ENCODE results near the gene CDPF1. TPM values are rescaled to one million over a fixed set of nuclear protein-coding genes. Genes with fewer than 3 reads are reported as not detected.
"Not testable (repeated sequence)": the region's sequence is repeated elsewhere in the genome, so short reads cannot be mapped to it uniquely, and the experiment has no call there.

Gene CDPF1
- total RNA-seq, 1 donor from 2014 or later: 11.0 TPM

DNA sequence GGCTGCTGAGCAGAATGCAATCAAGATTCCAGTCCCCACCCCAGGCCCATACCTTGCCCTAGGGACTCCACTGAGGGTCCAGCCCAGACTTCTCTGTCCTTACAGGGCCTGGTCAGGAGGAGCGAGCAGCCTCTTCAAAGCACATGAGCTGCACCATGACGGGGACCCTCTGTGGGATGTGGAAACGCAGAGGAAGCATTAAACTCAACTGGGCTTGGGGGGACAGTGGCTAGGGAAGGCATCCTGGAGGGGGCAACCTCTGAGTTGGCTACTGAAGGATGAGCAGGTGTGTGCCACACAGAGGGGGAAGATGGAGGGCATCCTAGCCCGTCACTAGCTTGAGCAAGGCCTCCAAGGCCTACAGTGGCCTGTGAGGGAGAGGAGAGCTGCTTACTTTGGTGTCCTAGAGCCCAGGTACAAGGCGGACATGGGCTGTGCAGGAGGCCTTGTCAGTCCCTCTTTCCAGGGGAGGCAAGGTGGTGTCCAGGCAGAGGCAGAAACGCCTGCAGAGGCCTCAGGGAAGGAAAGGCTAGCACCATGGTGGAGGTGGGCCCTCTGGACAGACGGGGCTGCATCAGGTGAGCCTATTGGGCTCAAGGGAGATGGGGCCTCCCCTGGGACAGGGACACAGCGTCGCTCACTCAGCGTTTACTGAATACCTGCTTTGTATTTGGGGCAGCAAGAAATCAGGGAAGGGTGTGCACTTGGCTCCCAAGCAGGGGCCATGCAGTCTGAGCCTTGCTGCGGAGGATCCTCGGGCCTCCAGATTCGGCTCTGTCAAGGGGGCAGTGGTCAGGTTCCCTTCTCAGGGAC is 32.0 kb upstream of the CDPF1 start:
- no peak for DNase-seq (ENCODE audit: low read depth, low spot score)

DNA sequence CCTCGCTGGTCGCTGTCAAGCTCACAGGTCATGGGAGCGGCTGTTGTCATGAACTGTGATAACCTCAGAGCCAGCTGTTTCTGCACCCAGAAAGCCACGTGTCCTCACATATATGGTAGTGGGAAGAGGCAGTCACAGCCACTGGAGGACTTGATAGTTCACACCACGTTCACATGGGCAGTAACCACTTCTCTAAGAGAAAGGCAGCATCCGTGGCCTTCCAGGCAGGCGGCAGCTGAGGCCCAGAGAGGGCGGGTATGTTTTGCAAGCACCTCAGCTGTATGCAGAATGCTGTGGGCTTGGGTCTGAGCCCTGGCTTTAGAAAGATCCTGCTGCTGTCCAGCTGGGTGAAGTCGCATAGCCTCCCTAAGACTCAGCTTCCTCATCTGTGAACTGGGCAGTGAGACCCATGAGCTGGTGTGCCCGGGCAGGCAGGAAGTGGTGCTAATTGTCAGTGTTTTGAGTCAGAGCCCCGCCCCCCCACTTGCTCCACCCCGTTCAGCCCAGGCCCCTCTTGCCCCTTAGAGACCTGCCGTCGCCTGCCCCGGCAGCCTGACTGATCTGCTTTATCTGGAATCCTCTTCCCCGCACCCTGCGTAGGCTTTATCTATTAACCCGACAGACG is 31.0 kb upstream of the CDPF1 start:
- no peak for DNase-seq (ENCODE audit: low read depth, low spot score)

DNA sequence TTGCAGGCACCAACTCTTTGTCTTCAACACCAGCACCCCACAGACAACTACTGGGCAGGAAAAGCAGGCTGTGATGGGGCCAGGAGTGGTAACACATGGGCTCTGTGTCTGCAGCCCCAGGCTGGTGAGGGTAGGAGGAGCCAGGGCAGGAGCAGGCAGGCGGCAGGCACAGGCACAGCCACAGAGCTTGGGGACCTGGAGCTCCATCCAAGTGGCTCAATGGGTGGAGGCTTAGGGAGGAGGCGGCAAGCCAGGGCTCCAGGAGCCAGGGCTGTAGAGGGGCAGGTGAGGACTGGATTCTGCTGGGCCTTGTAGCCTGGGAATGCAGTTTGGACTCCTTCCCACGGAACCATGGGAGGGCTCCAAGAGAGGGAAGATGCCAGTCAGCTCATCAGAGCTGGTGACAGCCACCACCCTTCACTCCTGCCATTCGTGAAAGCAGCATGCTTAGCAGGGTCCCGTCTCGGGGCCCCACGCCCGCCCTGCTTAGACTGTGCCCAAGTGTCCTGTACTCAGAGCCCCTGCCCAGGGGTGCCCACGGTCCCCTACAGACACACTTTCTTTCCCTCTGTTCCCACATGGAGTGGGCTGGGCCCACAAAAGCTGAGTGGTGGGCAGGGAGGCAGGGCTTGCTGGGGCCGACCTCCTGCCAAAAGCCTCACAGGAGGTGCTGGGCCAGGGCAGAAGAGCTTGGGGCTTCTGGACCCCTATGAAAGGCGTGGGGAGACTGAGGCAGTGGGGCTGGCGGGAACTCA is 30.1 kb upstream of the CDPF1 start:
- no peak for DNase-seq (ENCODE audit: low read depth, low spot score)

DNA sequence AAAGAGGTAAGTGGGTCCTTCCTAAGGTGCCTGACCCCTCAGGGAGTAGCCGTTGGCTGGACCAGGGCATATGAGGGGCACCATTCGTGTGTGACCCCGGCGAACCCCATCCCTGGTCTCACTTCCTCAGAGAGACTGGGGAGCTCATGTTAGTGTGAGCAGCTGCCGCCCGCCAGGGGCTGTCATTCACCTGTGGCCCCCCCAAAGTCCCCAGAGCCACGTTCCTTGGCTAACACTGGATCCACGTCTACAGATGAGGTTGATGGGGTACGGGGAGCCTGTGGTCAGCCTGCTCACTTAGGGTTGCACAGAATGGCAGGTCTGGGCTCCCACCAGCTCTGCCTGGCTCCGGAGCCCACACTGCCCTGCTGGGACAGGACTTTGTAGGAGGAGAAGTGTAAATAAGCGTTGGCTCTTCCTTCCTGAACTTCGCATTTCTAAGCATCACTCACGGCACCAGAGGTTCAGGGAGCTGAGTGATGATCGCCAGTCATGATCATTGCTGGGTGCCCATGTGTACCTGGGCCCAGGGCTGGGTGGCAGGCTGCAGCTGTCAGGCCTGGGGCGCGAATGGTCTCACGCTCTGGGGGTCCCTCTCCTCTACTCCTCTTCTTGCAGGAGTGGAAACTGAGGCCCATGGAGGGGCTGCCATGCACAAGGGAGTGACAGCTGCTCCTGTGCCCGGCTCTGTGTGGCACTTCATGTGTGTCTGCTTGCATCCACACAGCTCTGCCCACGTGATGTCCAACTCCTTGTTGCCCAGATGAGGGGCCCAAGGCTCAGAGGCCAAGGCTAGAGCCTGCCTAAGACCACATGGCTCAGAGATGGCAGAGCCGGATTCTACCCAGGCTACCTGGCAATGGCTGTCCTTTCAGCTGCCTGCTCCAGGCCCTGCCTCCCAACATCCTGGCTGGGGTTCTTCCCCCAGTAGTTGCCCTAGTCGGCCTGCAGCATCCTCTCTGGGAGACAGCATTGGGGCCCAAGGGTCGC is 28.9 kb upstream of the CDPF1 start:
- no peak for DNase-seq (ENCODE audit: low read depth, low spot score)

DNA sequence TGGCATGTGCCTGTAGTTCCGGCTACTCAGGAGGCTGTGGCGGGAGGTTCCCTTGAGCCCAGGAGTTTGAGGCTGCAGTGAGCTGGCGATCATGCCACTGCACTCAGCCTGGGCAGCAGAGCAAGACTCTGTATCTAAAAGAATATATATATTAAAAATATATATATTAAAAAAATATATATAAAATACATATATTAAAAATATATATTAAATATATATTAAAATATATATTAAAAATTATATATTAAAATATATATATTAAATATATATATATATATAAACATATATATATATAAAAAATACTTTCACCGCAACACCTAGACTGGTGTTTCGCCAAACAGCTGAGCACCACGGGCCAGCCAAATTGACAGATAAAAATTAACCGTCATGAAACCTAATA is 26.5 kb upstream of the CDPF1 start:
- DNase-seq (ENCODE audit: low read depth, low spot score): no peak

DNA sequence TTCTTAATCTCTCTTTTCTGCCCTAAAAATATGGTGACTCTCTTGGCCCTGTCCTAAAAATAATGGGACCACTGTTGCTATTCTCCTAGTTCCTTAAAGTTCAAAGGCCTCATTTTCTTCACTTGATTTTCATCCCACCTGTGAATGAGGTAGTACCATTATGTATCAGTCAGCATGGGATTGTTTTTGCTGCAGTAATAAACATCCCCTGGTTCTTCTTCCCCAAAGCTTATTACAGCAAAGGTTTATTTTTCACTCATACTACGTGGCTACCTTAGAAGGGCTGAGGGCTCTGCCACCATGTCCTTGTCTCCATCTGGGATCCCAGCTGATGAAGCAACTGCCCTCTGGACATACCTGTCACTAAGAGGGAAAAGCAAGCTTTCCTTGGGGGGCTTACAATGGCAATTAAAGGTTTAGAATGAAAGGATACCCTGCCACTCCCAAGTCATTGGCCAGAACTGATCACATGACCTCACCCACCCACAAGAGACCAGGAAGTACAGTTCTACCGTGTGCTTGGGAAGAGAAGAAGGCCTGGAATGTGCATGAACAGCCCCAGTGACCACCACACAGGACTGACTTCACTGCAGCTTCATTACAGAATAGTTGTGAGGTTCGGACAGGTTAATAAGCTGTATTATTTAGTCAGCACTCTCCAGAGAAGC is 25.5 kb upstream of the CDPF1 start:
- no peak for DNase-seq (ENCODE audit: low read depth, low spot score)

DNA sequence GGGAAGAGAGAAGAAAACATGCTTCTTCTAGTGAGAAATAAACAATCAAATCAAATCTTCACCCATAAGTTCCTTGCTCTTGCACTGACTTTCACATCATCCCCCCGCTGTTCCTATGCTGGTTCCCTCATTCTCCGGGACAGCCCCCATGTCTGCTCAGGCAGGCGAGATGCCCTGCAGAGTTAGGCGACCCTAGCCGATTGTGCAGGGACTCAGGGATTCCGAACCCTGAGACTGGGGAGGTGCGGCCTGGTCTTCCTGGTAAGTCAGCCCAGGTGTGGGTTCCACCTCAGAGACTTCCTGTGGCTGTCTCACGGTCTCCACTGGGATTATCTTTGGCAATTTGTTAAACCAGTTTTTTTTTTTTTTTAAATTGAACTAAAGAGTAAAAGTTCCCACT is 24.3 kb upstream of the CDPF1 start:
- DNase-seq (ENCODE audit: low read depth, low spot score): no peak

DNA sequence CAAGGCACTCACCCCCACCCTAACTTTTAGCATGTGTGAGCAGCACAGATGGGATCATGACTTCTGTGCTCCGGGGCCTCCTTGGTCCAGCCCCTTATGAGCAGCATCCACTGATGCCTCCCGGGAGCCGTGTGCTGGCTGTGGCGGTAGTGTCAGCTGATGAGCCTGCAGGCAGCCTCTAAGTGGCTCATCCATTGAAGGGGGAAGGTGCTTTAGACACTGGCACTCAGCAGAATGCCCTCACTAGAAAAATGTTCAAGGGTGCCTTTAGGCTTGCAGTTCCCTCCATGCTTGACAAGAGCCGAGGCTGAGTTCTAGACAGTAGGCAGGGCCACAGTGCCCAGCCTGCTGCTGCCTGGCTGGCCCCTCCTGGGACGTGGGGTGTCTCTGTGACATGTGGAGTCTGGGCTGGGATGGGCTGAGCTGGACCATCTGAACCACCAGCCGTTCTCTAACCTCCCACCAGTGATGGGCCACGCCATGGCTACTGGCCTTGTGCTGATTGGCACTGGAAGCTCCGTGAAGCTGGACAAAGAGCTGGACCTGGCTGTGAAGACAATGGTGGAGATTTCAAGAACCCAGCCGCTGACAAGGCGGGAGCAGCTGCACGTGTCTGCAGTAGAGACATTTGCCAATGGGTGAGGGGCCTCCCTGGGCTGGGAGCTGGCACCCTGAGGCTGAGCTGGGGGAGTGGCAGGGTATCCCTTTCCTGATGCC is 23.5 kb upstream of the CDPF1 start:
- DNase-seq (ENCODE audit: low read depth, low spot score): no peak

DNA sequence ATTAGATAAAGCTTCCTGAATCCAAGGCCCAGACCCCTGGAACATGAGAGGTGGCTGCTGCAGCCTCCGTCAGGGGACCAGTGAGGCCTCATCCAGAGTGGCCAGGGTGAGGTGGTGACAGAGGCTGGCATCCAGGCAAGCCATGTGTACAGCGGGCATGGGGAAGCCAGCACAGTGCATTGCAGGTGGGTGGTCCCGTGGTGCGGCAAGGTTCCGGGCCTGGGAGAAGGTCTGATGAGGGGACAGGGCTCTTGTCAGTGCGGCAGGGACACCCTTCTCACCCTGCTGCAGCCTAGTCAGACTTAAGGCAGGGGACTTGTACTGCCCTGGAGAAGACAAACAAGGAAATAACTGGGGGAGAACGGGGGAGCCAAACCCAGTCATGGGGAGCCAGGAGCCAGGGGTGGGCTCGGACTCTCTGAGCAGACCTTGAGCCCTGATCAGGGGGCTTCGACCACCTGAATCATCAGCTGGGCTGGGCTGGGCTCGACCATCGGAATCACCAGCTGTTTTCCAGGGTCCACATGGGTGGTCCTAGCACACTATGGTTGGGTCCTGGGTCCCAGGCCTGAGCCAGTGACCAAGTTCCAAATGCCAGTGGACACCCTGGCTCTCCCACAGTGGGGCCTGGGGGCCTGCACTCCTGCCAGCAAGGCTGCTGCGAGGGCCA is 22.8 kb upstream of the CDPF1 start:
- DNase-seq (ENCODE audit: low read depth, low spot score): no peak

DNA sequence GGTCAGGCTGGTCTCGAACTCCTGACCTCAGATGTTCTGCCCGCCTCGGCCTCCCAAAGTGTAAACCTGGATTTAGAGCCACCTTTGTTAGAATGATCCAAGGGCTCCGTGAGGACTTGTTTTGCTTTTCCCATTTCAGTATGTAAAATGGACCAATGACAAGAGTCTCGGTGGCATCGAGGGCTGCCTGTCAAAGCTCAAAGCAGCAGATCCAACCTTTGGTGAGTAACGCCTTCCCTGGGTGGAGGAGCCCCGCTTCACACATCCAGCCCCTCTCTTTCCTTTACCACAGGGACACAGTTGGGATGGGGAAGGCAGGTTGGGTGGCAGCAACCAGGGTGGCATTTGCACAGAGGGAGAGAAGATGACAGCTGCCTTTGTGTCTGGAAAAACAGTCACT is 22.1 kb upstream of the CDPF1 start:
- no peak for DNase-seq (ENCODE audit: low read depth, low spot score)

DNA sequence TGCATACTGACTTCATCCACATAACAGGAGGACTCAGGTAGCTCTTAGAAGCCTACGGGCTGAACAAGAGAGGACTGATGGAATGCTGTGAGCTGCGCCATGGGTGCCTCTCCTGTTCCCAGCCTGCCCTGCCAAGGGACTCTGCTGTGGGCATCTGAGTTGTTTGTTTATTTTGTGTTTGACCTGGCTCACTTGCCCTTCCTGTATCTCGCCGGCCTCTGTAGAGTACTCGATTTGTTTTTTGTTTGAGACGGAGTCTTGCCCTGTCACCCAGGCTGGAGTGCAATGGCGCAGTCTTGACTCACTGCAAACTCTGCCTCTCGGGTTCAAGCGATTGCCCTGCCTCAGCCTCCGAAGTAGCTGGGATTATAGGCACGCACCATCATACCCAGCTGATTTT is 19.5 kb upstream of the CDPF1 start:
- no peak for DNase-seq (ENCODE audit: low read depth, low spot score)

DNA sequence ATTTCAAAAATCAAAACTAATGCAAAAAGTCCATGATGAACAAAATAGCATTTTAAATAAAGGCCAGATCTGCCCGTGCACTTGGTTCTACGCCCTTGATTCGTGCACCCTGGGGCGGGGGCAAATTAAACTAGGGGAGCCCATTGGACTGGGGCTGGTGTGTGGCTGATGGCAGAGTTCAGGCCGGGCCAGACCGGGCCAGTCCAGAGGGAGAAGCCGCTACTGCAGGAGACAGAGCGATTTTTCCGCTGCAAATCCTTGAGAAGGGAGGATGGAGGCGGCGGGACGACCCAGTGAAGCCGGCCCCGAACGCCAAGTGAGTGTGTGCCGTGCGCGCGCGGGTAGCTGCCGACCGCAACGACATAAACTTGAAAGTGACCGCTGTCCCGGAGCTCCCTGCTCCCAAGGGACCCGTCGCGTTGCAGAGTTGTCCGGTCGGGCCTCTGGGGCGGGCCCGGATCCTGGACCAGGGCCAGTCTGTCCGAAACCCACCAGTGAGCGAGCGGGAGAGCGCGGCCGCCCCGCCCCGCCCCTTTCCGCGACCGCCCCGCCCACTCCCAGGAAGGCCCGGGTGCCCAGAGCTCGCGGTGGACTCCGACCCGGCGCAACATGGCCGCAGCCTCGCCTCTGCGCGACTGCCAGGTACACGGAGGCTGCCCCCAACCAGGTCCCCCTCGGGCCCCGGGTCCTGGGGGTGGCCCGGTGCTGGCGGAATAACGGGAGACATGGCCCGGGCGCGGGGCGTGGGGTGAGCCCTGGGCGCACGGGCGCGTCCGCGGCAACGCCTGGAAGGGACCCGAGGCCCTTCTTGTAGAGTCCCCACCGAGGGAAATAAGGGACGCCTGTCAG is 17.6 kb upstream of the CDPF1 start, which contains the start of gene TTC38:
TTC38 (plus strand) TSS at position 578 of the 849 bp plus-strand sequence; CDS start at position 610, 32 bp downstream.
- DNase-seq (ENCODE audit: low read depth, low spot score): peak; percentile 22

DNA sequence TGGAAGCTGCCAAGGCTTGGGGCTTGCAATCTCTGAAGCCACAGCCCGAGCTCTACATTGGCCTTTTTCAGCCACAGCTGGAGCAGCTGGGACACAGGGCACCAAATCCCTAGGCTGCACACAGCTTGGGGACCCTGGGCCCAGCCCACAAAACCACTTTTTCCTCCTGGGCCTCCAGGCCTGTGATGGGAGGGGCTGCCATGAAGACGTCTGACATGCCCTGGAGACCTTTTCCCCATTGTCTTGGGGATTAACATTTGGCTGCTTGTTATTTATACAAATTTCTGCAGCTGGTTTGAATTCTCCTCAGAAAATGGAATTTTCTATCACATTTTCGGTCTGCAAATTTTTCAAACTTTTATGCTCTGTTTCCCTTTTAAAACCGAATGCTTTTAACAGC is 15.5 kb upstream of the CDPF1 start:
- not testable (repeated sequence) for DNase-seq (ENCODE audit: low read depth, low spot score)

DNA sequence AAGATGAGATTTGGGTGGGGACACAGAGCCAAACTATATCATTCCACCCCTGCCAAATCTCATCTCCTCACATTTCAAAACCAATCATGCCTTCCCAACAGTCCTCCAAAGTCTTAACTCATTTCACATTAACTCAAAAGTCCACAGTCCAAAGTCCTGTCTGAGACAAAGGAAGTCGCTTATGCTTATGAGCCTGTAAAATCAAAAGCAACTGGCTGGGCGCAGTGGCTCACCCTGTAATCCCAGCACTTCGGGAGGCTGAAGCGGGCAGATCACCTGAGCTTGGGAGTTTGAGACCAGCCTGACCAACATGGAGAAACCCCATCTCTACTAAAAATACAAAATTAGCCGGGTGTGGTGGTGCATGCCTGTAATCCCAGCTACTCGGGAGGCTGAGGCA is 14.4 kb upstream of the CDPF1 start:
- DNase-seq (ENCODE audit: low read depth, low spot score): not testable (repeated sequence)

DNA sequence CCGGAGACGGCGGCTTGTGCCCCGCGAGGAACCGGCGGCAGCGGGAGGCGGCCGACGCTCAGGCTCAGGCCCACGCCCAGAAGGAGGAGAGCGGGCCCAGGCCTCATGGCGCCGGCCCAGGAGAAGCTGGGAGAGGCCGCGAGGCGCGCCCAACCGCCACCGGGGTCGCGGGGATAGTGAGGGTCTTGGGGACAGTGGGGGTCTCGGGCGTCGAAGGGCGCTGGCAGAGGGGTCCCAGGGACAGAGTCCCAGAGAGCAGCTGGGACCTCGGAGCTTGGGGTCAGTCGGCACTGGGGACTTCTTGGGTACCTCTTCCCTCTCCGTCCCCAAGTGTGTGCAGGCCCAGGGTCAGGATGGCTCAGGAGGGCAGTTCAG is 13.1 kb upstream of the CDPF1 start, which contains the start of gene PKDREJ:
PKDREJ (minus strand) TSS at position 128 of the 375 bp plus-strand sequence; CDS start at position 107, 21 bp downstream.
- DNase-seq (ENCODE audit: low read depth, low spot score): no peak

DNA sequence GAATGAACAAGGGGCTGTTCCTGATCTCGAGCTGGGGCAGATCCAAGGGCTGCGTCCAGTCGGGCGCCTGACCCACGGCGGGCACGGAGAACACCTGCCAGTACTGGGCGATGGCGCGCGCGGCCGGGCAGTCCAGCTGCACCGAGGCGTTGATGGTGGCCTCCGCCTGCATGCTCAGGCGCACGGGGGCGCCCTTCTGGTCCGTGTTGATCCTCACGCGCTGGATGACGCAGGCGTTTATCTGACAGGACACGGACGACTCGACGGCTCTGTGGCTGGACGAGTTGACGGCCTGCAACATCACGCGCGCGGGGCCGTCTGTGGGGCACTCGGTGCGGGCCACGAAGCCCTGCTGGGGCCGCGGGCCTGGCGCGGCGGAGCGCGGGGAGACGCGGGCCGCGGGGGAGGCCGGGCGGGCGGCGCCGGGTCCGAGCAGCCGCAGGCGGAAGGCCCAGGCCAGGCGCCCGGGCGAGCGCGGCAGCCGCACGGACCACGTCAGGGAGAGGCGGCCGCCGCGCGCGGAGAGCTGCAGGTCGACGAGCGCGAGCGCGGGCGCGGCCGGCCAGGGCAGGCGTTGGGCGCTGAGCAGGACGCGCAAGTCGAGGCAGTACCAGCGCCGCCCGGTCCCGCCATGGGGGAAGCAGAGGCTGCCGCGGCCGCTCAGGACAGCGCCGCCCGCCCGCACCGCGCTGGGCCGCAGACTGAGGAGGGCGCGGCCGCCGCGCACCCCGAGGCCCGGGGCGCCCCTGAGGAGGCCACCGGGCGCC is 12.5 kb upstream of the CDPF1 start:
- DNase-seq (ENCODE audit: low read depth, low spot score): no peak

DNA sequence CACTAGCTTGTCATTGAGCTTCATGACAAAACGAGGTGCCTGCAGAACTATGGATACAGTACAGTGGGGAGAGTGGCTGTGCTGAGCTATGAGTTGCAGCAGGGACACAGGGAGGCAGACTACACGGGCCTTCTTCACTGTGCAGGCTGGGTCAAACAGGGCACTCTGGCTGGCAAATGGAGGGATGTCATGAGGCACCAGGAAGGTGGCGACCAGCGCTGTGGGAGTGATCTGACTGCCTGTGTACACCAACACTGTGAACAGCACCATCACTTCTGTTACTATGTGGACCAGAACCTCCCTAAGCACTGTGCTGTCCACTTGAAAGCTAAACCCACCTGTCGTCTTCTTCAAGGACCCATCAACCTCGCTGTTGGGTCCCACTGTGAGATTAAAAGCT is 9.9 kb upstream of the CDPF1 start:
- DNase-seq (ENCODE audit: low read depth, low spot score): no peak

DNA sequence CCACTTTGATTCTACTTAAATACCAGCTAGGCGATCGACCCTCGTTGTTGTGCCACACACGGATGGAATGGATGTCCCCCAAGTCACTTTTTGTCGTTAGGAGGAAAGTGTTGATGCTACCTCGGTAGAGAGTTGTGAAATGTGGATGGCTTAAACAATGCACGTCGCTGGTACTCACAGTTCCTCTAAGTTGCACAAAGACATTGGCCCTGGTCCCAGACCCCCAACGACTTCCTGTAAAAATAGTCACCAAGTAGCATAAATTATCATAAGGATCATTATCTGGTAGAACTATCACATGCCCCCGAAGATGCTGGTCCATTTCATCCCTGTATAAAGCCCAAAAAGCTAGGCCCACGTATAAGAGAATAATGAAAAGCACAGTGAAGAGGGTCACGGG is 9.3 kb upstream of the CDPF1 start:
- no peak for DNase-seq (ENCODE audit: low read depth, low spot score)
